ENCODE results near the gene EML4. TPM values are rescaled to one million over a fixed set of nuclear protein-coding genes. Genes with fewer than 3 reads are reported as not detected.

Gene EML4
- total and polyA plus RNA-seq, 2 donors (not counting 1 experiment from before 2014, with no cell fraction given): 49.4 to 134 TPM

DNA sequence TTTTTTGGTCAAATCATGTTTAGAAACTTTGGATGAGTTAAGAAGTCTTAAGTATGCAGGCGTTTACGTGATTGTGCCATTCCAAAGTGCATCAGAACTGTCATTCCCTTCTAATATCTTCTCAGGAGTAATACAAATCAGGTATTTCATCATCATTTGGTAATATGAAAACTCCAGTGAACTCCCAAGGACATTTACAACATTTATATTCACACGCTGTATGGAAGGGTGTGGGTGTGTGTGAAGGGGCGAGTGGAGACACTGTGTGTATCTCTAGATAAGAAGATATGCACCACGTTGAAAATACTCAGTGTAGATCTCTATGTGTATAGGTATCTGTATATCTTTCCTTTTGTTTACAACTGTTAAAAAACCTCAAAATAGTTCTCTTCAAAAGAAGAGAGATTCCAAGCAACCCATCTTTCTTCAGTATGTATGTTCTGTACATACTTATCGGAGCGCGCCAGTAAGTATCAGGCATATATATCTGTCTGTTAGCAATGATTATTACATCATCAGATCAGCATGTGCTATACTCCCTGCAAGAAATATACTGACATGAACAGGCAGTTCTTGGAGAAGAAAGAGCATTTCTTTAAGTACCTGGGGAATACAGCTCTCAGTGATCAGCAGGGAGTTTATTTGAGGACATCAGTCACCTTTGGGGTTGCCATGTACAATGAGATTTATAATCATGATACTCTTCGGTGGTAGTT, 162.6 kb downstream of the EML4 start:
- Histone ChIP-seq H3K4me3 (ENCODE audit: control extremely low read depth in 1 of 5, extremely low read depth in 1 of 5, insufficient read depth in 1 of 5, low read depth in 2 of 5, low read length in 4 of 5) (no peak overlapping the region), H3K9me3 (ENCODE audit: control extremely low read depth in 1 of 3, control insufficient read depth in 2 of 3, insufficient read depth in 1 of 3, low read length in 2 of 3) (no peaks in the 10 kb centered on the region), H2AFZ (ENCODE audit: insufficient read depth, low read depth, low read length, poor library complexity, severe bottlenecking) (no peak overlapping the region), H3K79me2 (ENCODE audit: control insufficient read depth, insufficient read depth, low read length) (no peaks in the 10 kb centered on the region), H4K20me1 (ENCODE audit: control insufficient read depth, insufficient read depth, low read length, poor library complexity, severe bottlenecking) (no peaks in the 10 kb centered on the region), H3K27me3 (replicated peaks in 1 of 4; ENCODE audit: control extremely low read depth in 1 of 4, control insufficient read depth in 3 of 4, insufficient read depth in 4 of 4, low read length in 3 of 4) (no peaks in the 10 kb centered on the region), H3K4me1 (ENCODE audit: control insufficient read depth in 2 of 2, insufficient read depth in 2 of 2, low read length in 2 of 2) (no peaks in the 10 kb centered on the region), H3K36me3 (replicated peaks in 1 of 2; ENCODE audit: control extremely low read depth in 1 of 2, control insufficient read depth in 1 of 2, extremely low read depth in 1 of 2, insufficient read depth in 2 of 2, low read length in 1 of 2) (peaks cover 32 to 76% of the 10 kb centered on the region in 2 experiments), H3K27ac (ENCODE audit: low read length in 2 of 2) (no peak overlapping the region), H3K4me2 (replicated peaks; ENCODE audit: low read depth, low read length, poor library complexity, severe bottlenecking) (no peak overlapping the region), H3K9ac (ENCODE audit: low read length) (no peak overlapping the region)
- H3K27ac Mint-ChIP-seq: no peak overlapping the region
- H3K4me1 Mint-ChIP-seq: no peaks in the 10 kb centered on the region
- POLR2A ChIA-PET: no interaction called here
- no peak overlapping the region for H3K4me3 Mint-ChIP-seq
- intact Hi-C loops (cut with micrococcal nuclease): loop anchor here (5.0 kb wide), 1 partner anchor 34 kb away; no protein-coding TSS in a partner anchor
- DNase-seq (no peak), ATAC-seq (ENCODE audit: low read depth) (no peak)
- TF ChIP-seq, protein P1, sequence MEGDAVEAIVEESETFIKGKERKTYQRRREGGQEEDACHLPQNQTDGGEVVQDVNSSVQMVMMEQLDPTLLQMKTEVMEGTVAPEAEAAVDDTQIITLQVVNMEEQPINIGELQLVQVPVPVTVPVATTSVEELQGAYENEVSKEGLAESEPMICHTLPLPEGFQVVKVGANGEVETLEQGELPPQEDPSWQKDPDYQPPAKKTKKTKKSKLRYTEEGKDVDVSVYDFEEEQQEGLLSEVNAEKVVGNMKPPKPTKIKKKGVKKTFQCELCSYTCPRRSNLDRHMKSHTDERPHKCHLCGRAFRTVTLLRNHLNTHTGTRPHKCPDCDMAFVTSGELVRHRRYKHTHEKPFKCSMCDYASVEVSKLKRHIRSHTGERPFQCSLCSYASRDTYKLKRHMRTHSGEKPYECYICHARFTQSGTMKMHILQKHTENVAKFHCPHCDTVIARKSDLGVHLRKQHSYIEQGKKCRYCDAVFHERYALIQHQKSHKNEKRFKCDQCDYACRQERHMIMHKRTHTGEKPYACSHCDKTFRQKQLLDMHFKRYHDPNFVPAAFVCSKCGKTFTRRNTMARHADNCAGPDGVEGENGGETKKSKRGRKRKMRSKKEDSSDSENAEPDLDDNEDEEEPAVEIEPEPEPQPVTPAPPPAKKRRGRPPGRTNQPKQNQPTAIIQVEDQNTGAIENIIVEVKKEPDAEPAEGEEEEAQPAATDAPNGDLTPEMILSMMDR (IDR thresholded peaks at IDR 0.05): no peak
- TF ChIP-seq EZH2 (IDR thresholded peaks at IDR 0.05; ENCODE audit: borderline replicate concordance, insufficient read depth, low read depth, low read length, poor library complexity, severe bottlenecking): no peak
- no CpG with 5 or more reads among the region's 9 CpGs for WGBS (ENCODE audit: insufficient coverage)
- no peaks in the 10 kb centered on the region for H3K27me3 Mint-ChIP-seq
- CTCF ChIA-PET: no interaction called here
- no peaks in the 10 kb centered on the region for H3K9me3 Mint-ChIP-seq (ENCODE audit: insufficient read depth)

- 100% methylated on average over 2 of the region's 4 CpGs for WGBS (ENCODE audit: insufficient coverage)
- DNase-seq (no peak), ATAC-seq (ENCODE audit: low read depth) (no peak)
- Histone ChIP-seq H3K27ac (ENCODE audit: low read length in 2 of 2) (no peak overlapping the region), H3K4me3 (ENCODE audit: control extremely low read depth in 1 of 5, extremely low read depth in 1 of 5, insufficient read depth in 1 of 5, low read depth in 2 of 5, low read length in 4 of 5) (no peak overlapping the region), H3K4me2 (replicated peaks; ENCODE audit: low read depth, low read length, poor library complexity, severe bottlenecking) (no peak overlapping the region), H3K36me3 (replicated peaks in 1 of 2; ENCODE audit: control extremely low read depth in 1 of 2, control insufficient read depth in 1 of 2, extremely low read depth in 1 of 2, insufficient read depth in 2 of 2, low read length in 1 of 2) (peaks cover 27 to 68% of the 10 kb centered on the region in 2 experiments), H3K27me3 (replicated peaks in 1 of 4; ENCODE audit: control extremely low read depth in 1 of 4, control insufficient read depth in 3 of 4, insufficient read depth in 4 of 4, low read length in 3 of 4) (no peaks in the 10 kb centered on the region), H2AFZ (ENCODE audit: insufficient read depth, low read depth, low read length, poor library complexity, severe bottlenecking) (no peak overlapping the region), H3K4me1 (ENCODE audit: control insufficient read depth in 2 of 2, insufficient read depth in 2 of 2, low read length in 2 of 2) (no peaks in the 10 kb centered on the region), H3K9ac (ENCODE audit: low read length) (no peak overlapping the region), H3K9me3 (ENCODE audit: control extremely low read depth in 1 of 3, control insufficient read depth in 2 of 3, insufficient read depth in 1 of 3, low read length in 2 of 3) (no peaks in the 10 kb centered on the region), H3K79me2 (ENCODE audit: control insufficient read depth, insufficient read depth, low read length) (no peaks in the 10 kb centered on the region), H4K20me1 (ENCODE audit: control insufficient read depth, insufficient read depth, low read length, poor library complexity, severe bottlenecking) (no peaks in the 10 kb centered on the region)
- intact Hi-C loops (cut with micrococcal nuclease): loop anchor here (5.0 kb wide), 1 partner anchor 35 kb away; no protein-coding TSS in a partner anchor
- H3K27me3 Mint-ChIP-seq: no peaks in the 10 kb centered on the region
- no peaks in the 10 kb centered on the region for H3K9me3 Mint-ChIP-seq (ENCODE audit: insufficient read depth)
- TF ChIP-seq EZH2 (IDR thresholded peaks at IDR 0.05; ENCODE audit: borderline replicate concordance, insufficient read depth, low read depth, low read length, poor library complexity, severe bottlenecking): no peak
- TF ChIP-seq, protein P1 (IDR thresholded peaks at IDR 0.05): no peak
- ChIA-PET POLR2A (no interaction called here), CTCF (no interaction called here)
- no peak overlapping the region for H3K27ac Mint-ChIP-seq
- no peaks in the 10 kb centered on the region for H3K4me1 Mint-ChIP-seq
- H3K4me3 Mint-ChIP-seq: no peak overlapping the region
These were observed 163.4 kb downstream of the EML4 start for GRCh38 chr2:42332575-42332974.
